Measurements from ENCODE around the gene RSU1.

Gene RSU1

GRCh38 chr10:16586358-16587138 lies 230.7 kb downstream of the RSU1 start:
- Histone ChIP-seq H3K4me1 (ENCODE audit: control insufficient read depth, insufficient read depth, low read length) (peaks cover under 1% of the 10 kb centered on the region), H3K27me3 (ENCODE audit: control insufficient read depth, insufficient read depth, low read length) (no peaks in the 10 kb centered on the region), H3K9ac (ENCODE audit: low read depth, low read length) (no peak overlapping the region), H3K36me3 (ENCODE audit: control insufficient read depth, insufficient read depth, low read length) (no peaks in the 10 kb centered on the region), H3K4me3 (ENCODE audit: low read depth, low read length) (no peak overlapping the region), H3K9me3 (ENCODE audit: control insufficient read depth, insufficient read depth, low read length) (no peaks in the 10 kb centered on the region)

GRCh38 chr10:16585103-16585502 lies 232.1 kb downstream of the RSU1 start:
- Histone ChIP-seq H3K9me3 (ENCODE audit: control insufficient read depth, insufficient read depth, low read length) (no peaks in the 10 kb centered on the region), H3K4me1 (ENCODE audit: control insufficient read depth, insufficient read depth, low read length) (no peaks in the 10 kb centered on the region), H3K27me3 (ENCODE audit: control insufficient read depth, insufficient read depth, low read length) (no peaks in the 10 kb centered on the region), H3K9ac (ENCODE audit: low read depth, low read length) (no peak overlapping the region), H3K4me3 (ENCODE audit: low read depth, low read length) (no peak overlapping the region), H3K36me3 (ENCODE audit: control insufficient read depth, insufficient read depth, low read length) (no peaks in the 10 kb centered on the region)

- Histone ChIP-seq H3K36me3 (ENCODE audit: control insufficient read depth, insufficient read depth, low read length) (no peaks in the 10 kb centered on the region), H3K4me1 (ENCODE audit: control insufficient read depth, insufficient read depth, low read length) (no peaks in the 10 kb centered on the region), H3K9ac (ENCODE audit: low read depth, low read length) (no peak overlapping the region), H3K9me3 (ENCODE audit: control insufficient read depth, insufficient read depth, low read length) (no peaks in the 10 kb centered on the region), H3K27me3 (ENCODE audit: control insufficient read depth, insufficient read depth, low read length) (no peaks in the 10 kb centered on the region), H3K4me3 (ENCODE audit: low read depth, low read length) (no peak overlapping the region)
Observed at GRCh38 chr10:16583382-16583781, 233.8 kb downstream of the RSU1 start.

- Histone ChIP-seq H3K27me3 (ENCODE audit: control insufficient read depth, insufficient read depth, low read length) (no peaks in the 10 kb centered on the region), H3K36me3 (ENCODE audit: control insufficient read depth, insufficient read depth, low read length) (no peaks in the 10 kb centered on the region), H3K4me3 (ENCODE audit: low read depth, low read length) (no peak overlapping the region), H3K4me1 (ENCODE audit: control insufficient read depth, insufficient read depth, low read length) (no peaks in the 10 kb centered on the region), H3K9me3 (ENCODE audit: control insufficient read depth, insufficient read depth, low read length) (no peaks in the 10 kb centered on the region), H3K9ac (ENCODE audit: low read depth, low read length) (no peak overlapping the region)
Observed at GRCh38 chr10:16581202-16581601, 236.0 kb downstream of the RSU1 start.

- Histone ChIP-seq H3K36me3 (ENCODE audit: control insufficient read depth, insufficient read depth, low read length) (no peaks in the 10 kb centered on the region), H3K9ac (ENCODE audit: low read depth, low read length) (no peak overlapping the region), H3K27me3 (ENCODE audit: control insufficient read depth, insufficient read depth, low read length) (no peaks in the 10 kb centered on the region), H3K4me3 (ENCODE audit: low read depth, low read length) (no peak overlapping the region), H3K9me3 (ENCODE audit: control insufficient read depth, insufficient read depth, low read length) (no peaks in the 10 kb centered on the region), H3K4me1 (ENCODE audit: control insufficient read depth, insufficient read depth, low read length) (peaks cover 3% of the 10 kb centered on the region)
Observed at GRCh38 chr10:16570731-16571130, 246.5 kb downstream of the RSU1 start.

GRCh38 chr10:16566202-16566805 lies 250.9 kb downstream of the RSU1 start:
- Histone ChIP-seq H3K27me3 (ENCODE audit: control insufficient read depth, insufficient read depth, low read length) (no peaks in the 10 kb centered on the region), H3K36me3 (ENCODE audit: control insufficient read depth, insufficient read depth, low read length) (no peaks in the 10 kb centered on the region), H3K4me1 (ENCODE audit: control insufficient read depth, insufficient read depth, low read length) (peaks cover 3% of the 10 kb centered on the region), H3K9me3 (ENCODE audit: control insufficient read depth, insufficient read depth, low read length) (no peaks in the 10 kb centered on the region), H3K4me3 (ENCODE audit: low read depth, low read length) (peak overlapping the region; percentile 32), H3K9ac (ENCODE audit: low read depth, low read length) (no peak overlapping the region)

- peaks cover 3% of the 10 kb centered on the region for H3K4me1 ChIP-seq (ENCODE audit: control insufficient read depth, insufficient read depth, low read length)
- H3K9ac ChIP-seq (ENCODE audit: low read depth, low read length): no peak overlapping the region
- no peaks in the 10 kb centered on the region for H3K27me3 ChIP-seq (ENCODE audit: control insufficient read depth, insufficient read depth, low read length)
- no peak overlapping the region for H3K4me3 ChIP-seq (ENCODE audit: low read depth, low read length)
- no peaks in the 10 kb centered on the region for H3K36me3 ChIP-seq (ENCODE audit: control insufficient read depth, insufficient read depth, low read length)
- H3K9me3 ChIP-seq (ENCODE audit: control insufficient read depth, insufficient read depth, low read length): no peaks in the 10 kb centered on the region
Observed at GRCh38 chr10:16565604-16566003, 251.6 kb downstream of the RSU1 start.

GRCh38 chr10:16562891-16563290 lies 254.3 kb downstream of the RSU1 start:
- Histone ChIP-seq H3K9ac (ENCODE audit: low read depth, low read length) (no peak overlapping the region), H3K27me3 (ENCODE audit: control insufficient read depth, insufficient read depth, low read length) (no peaks in the 10 kb centered on the region), H3K4me3 (ENCODE audit: low read depth, low read length) (no peak overlapping the region), H3K36me3 (ENCODE audit: control insufficient read depth, insufficient read depth, low read length) (no peaks in the 10 kb centered on the region), H3K4me1 (ENCODE audit: control insufficient read depth, insufficient read depth, low read length) (peaks cover 3% of the 10 kb centered on the region), H3K9me3 (ENCODE audit: control insufficient read depth, insufficient read depth, low read length) (no peaks in the 10 kb centered on the region)

- Histone ChIP-seq H3K36me3 (ENCODE audit: control insufficient read depth, insufficient read depth, low read length) (no peaks in the 10 kb centered on the region), H3K9ac (ENCODE audit: low read depth, low read length) (no peak overlapping the region), H3K4me1 (ENCODE audit: control insufficient read depth, insufficient read depth, low read length) (no peaks in the 10 kb centered on the region), H3K27me3 (ENCODE audit: control insufficient read depth, insufficient read depth, low read length) (no peaks in the 10 kb centered on the region), H3K9me3 (ENCODE audit: control insufficient read depth, insufficient read depth, low read length) (no peaks in the 10 kb centered on the region), H3K4me3 (ENCODE audit: low read depth, low read length) (no peak overlapping the region)
Observed at GRCh38 chr10:16559236-16559773, 257.9 kb downstream of the RSU1 start.

GRCh38 chr10:16547973-16548372 lies 269.3 kb downstream of the RSU1 start:
- no peak overlapping the region for H3K4me3 ChIP-seq (ENCODE audit: low read depth, low read length)
- H3K27me3 ChIP-seq (ENCODE audit: control insufficient read depth, insufficient read depth, low read length): no peaks in the 10 kb centered on the region
- no peak overlapping the region for H3K9ac ChIP-seq (ENCODE audit: low read depth, low read length)
- no peaks in the 10 kb centered on the region for H3K36me3 ChIP-seq (ENCODE audit: control insufficient read depth, insufficient read depth, low read length)
- H3K9me3 ChIP-seq (ENCODE audit: control insufficient read depth, insufficient read depth, low read length): no peaks in the 10 kb centered on the region
- no peaks in the 10 kb centered on the region for H3K4me1 ChIP-seq (ENCODE audit: control insufficient read depth, insufficient read depth, low read length)

GRCh38 chr10:16545116-16545736 lies 272.0 kb downstream of the RSU1 start:
- Histone ChIP-seq H3K9ac (ENCODE audit: low read depth, low read length) (no peak overlapping the region), H3K27me3 (ENCODE audit: control insufficient read depth, insufficient read depth, low read length) (no peaks in the 10 kb centered on the region), H3K4me3 (ENCODE audit: low read depth, low read length) (no peak overlapping the region), H3K9me3 (ENCODE audit: control insufficient read depth, insufficient read depth, low read length) (no peaks in the 10 kb centered on the region), H3K4me1 (ENCODE audit: control insufficient read depth, insufficient read depth, low read length) (no peaks in the 10 kb centered on the region), H3K36me3 (ENCODE audit: control insufficient read depth, insufficient read depth, low read length) (no peaks in the 10 kb centered on the region)

- Histone ChIP-seq H3K36me3 (ENCODE audit: control insufficient read depth, insufficient read depth, low read length) (no peaks in the 10 kb centered on the region), H3K9ac (ENCODE audit: low read depth, low read length) (no peak overlapping the region), H3K4me3 (ENCODE audit: low read depth, low read length) (no peak overlapping the region), H3K9me3 (ENCODE audit: control insufficient read depth, insufficient read depth, low read length) (no peaks in the 10 kb centered on the region), H3K27me3 (ENCODE audit: control insufficient read depth, insufficient read depth, low read length) (no peaks in the 10 kb centered on the region), H3K4me1 (ENCODE audit: control insufficient read depth, insufficient read depth, low read length) (no peaks in the 10 kb centered on the region)
Observed at GRCh38 chr10:16544591-16544990, 272.6 kb downstream of the RSU1 start.

All from iPS-15b (cell line).